Liver (tissue), 9 donors: ENCODE data around the gene FAM234B. TPM values are rescaled to one million over a fixed set of nuclear protein-coding genes. Genes with fewer than 3 reads are reported as not detected.

Source experiments
- DNase-seq: peaks from one replicate; pipeline ENCODE4 v3.0.0-alpha.2; 2017; ENCODE audit warnings: low spot score
- H3K27ac ChIP-seq, 2 donors: one replicate each; pipeline ENCODE4 v1.7.0; 2013; ENCODE audit warnings: inconsistent platforms in 2 of 2, low read length in 2 of 2, control low read depth in 1 of 2, low read depth in 1 of 2, mild to moderate bottlenecking in 1 of 2
- H3K27me3 ChIP-seq, 4 donors: one replicate each; pipeline versions ENCODE4 v1.6.1 to v1.7.0; 2013; ENCODE audit warnings: low read length in 3 of 4, inconsistent platforms in 1 of 4, mild to moderate bottlenecking in 1 of 4, moderate library complexity in 1 of 4; ENCODE audit not compliant: control insufficient read depth in 4 of 4, insufficient read depth in 4 of 4
- H3K36me3 ChIP-seq, 4 donors: one replicate each; pipeline versions ENCODE4 v1.6.1 to v1.7.0; 2013; ENCODE audit warnings: low read length in 3 of 4, mild to moderate bottlenecking in 3 of 4, low read depth in 1 of 4, moderate library complexity in 1 of 4; ENCODE audit not compliant: control insufficient read depth in 4 of 4, insufficient read depth in 3 of 4
- H3K4me1 ChIP-seq, 4 donors: one replicate each; pipeline versions ENCODE4 v1.6.1 to v1.7.0; 2013; ENCODE audit warnings: low read length in 3 of 4, mild to moderate bottlenecking in 3 of 4, moderate library complexity in 1 of 4; ENCODE audit not compliant: control insufficient read depth in 4 of 4, insufficient read depth in 4 of 4
- H3K4me3 ChIP-seq, 3 donors: one replicate each; pipeline versions ENCODE4 v1.6.1 to v1.7.0; 2013; ENCODE audit warnings: low read length in 3 of 3, control low read depth in 1 of 3, low read depth in 1 of 3, mild to moderate bottlenecking in 1 of 3
- H3K9ac ChIP-seq, 2 donors: one replicate each; pipeline ENCODE4 v1.7.0; 2013; ENCODE audit warnings: low read length in 2 of 2, mild to moderate bottlenecking in 2 of 2, moderate library complexity in 2 of 2, control low read depth in 1 of 2, low read depth in 1 of 2
- H3K9me3 ChIP-seq, 4 donors: one replicate each; pipeline versions ENCODE4 v1.6.1 to v1.7.0; 2013; ENCODE audit warnings: low read length in 3 of 4; ENCODE audit not compliant: control insufficient read depth in 4 of 4
- ATF3 ChIP-seq: IDR thresholded peaks from 2 replicates; pipeline ENCODE4 v1.6.1; 2016; ENCODE audit warnings: antibody characterized with exemption
- CTCF ChIP-seq: fragments of 150-350 bp; IDR thresholded peaks from 2 replicates; pipeline ENCODE4 v1.5.1; 2017; ENCODE audit warnings: improper control_type of control experiment, low read depth, low read length; ENCODE audit not compliant: missing input control
- EGR1 ChIP-seq, 2 donors: IDR thresholded peaks; 2 replicates each; pipeline ENCODE4 v1.6.1; 2016 to 2018; ENCODE audit warnings: antibody characterized with exemption in 2 of 2, low read depth in 2 of 2
- FOXA1 ChIP-seq: IDR thresholded peaks from 2 replicates; pipeline ENCODE4 v1.6.1; 2016; ENCODE audit warnings: antibody characterized with exemption
- HNF4A ChIP-seq, 2 donors: conservative IDR thresholded peaks; 2 replicates each; pipeline ENCODE4 v1.6.1; 2016; ENCODE audit warnings: antibody characterized with exemption in 2 of 2, mild to moderate bottlenecking in 2 of 2
- HNF4G ChIP-seq: IDR thresholded peaks from 2 replicates; pipeline ENCODE4 v1.6.1; 2016; ENCODE audit warnings: antibody characterized with exemption
- JUND ChIP-seq, 2 donors: IDR thresholded peaks; 2 replicates each; pipeline ENCODE4 v1.6.1; 2016; ENCODE audit warnings: antibody characterized with exemption in 2 of 2
- MAX ChIP-seq: IDR thresholded peaks from 2 replicates; pipeline ENCODE4 v1.6.1; 2016; ENCODE audit warnings: antibody characterized with exemption
- NR2F2 ChIP-seq: IDR thresholded peaks from 2 replicates; pipeline ENCODE4 v1.6.1; 2016; ENCODE audit warnings: antibody characterized with exemption
- RAD21 ChIP-seq, 2 donors: IDR thresholded peaks; 2 replicates each; pipeline ENCODE4 v1.6.1; 2016; ENCODE audit warnings: antibody characterized with exemption in 2 of 2, mild to moderate bottlenecking in 2 of 2
- RXRA ChIP-seq, 2 donors: IDR thresholded peaks; 2 replicates each; pipeline ENCODE4 v1.6.1; 2017 to 2018; ENCODE audit warnings: antibody characterized with exemption in 2 of 2, mild to moderate bottlenecking in 1 of 2
- TAF1 ChIP-seq: conservative IDR thresholded peaks from 2 replicates; pipeline ENCODE4 v1.6.1; 2016; ENCODE audit warnings: antibody characterized with exemption, mild to moderate bottlenecking
- YY1 ChIP-seq: IDR thresholded peaks from 2 replicates; pipeline ENCODE4 v1.6.1; 2016; ENCODE audit warnings: antibody characterized with exemption, mild to moderate bottlenecking
- ZBTB33 ChIP-seq: IDR thresholded peaks from 2 replicates; pipeline ENCODE4 v1.6.1; 2016; ENCODE audit warnings: antibody characterized with exemption
- WGBS: extraction: QIAGEN DNeasy Blood & Tissue Kit; methylation state at CpG from one replicate; pipeline ENCODE4 v1.1.7; 2013; 5-methylcytosine and 5-hydroxymethylcytosine counted together
- polyA plus RNA-seq, 2 donors: library from polyadenylated mRNA; stranded (reverse) in 1 of 2; unstranded in 1 of 2; fragments of 200-250 nt in 1 of 2; fragments of >200 nt in 1 of 2; fragmentation: Nextera tagmentation in 1 of 2; extraction: Ambion mirVana in 1 of 2; gene quantifications; one replicate each; pipeline versions ENCODE4 v1.2.1 to v1.2.3, GENCODE V29; 2013 to 2015
- total RNA-seq, 2 donors: library from RNA; depleted of rRNA; stranded (reverse); fragments of >200 nt; gene quantifications; one replicate each; pipeline ENCODE4 v1.2.3, GENCODE V29; 2014
- donor health status: healthy.
- donor health status: healthy.
- donor health status: healthy.
- donor health status: healthy.
- donor health status: healthy.

FAM234B gene
- total and polyA plus RNA-seq, 4 donors, result 1.7 to 8.0 (median 3.2) TPM

DNA sequence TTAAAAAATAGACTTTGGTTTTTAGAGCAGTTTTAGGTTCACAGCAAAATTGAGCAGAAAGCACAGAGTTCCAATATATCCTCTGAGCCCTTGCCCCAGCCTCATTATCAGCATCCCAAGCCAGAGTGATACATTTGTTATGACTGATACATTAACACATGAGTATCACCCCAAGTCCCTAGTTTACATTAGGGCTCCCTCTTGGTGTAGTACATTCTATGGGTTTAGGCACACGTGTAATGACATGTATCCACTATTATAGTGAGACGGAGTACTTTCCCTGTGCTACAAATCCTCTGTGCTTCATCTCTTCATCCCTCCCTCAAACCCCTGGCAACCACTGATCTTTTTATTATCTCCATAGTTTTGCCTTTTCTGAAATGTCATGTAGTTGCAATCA, 81.8 kb downstream of the FAM234B start:
- Histone ChIP-seq H3K9ac (no peak overlapping the region), H3K9me3 (no peaks in the 10 kb centered on the region), H3K4me1 (no peaks in the 10 kb centered on the region), H3K4me3 (no peak overlapping the region), H3K36me3 (no peaks in the 10 kb centered on the region), H3K27ac (no peak overlapping the region), H3K27me3 (no peaks in the 10 kb centered on the region)
- TF ChIP-seq HNF4G, result no peak
- TF ChIP-seq TAF1, result no peak
- no peak for TF ChIP-seq RAD21 (IDR thresholded peaks at IDR 0.05)
- no peak for TF ChIP-seq FOXA1
- DNase-seq, result no peak
- WGBS, result 96% methylated on average over 2 of the region's 2 CpGs

DNA sequence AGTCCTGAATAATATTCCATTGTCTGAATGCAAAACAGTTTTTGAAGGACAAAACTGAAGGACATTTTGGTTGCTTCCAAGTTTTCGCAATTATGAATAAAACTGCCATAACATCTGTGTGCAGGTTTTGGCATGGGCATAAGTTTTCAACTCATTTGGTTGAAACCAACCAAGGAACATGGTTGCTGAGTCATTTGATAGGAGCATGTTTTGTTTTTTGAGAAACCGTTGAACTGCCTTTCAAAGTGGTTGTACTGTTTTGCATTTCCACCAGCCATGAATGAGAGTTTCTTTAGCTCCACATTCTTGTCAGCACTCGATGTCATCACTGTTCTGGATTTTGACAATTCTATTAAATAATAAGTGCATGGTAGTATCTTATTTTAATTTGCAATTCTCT, 82.3 kb downstream of the FAM234B start:
- H3K27me3 ChIP-seq, result no peaks in the 10 kb centered on the region
- H3K9ac ChIP-seq, result no peak overlapping the region
- TF ChIP-seq ZBTB33 (no peak), HNF4G (no peak), MAX (no peak), RXRA (IDR thresholded peaks at IDR 0.05) (no peak), FOXA1 (no peak), JUND (IDR thresholded peaks at IDR 0.05) (no peak)
- H3K4me3 ChIP-seq, result no peak overlapping the region
- no peaks in the 10 kb centered on the region for H3K9me3 ChIP-seq
- no peaks in the 10 kb centered on the region for H3K36me3 ChIP-seq
- 90% methylated on average over 3 of the region's 3 CpGs for WGBS
- H3K4me1 ChIP-seq, result no peaks in the 10 kb centered on the region
- H3K27ac ChIP-seq, result no peak overlapping the region
- no peak for DNase-seq

GRCh38 chr12:13127444-13127843, 83.3 kb downstream of the FAM234B start:
- H3K27me3 ChIP-seq, result no peaks in the 10 kb centered on the region
- no peak overlapping the region for H3K4me3 ChIP-seq
- no peak overlapping the region for H3K27ac ChIP-seq
- TF ChIP-seq HNF4G, result no peak
- H3K4me1 ChIP-seq, result no peaks in the 10 kb centered on the region
- H3K36me3 ChIP-seq, result no peaks in the 10 kb centered on the region
- WGBS, result 54% methylated on average over 5 of the region's 5 CpGs
- H3K9me3 ChIP-seq, result no peaks in the 10 kb centered on the region
- no peak overlapping the region for H3K9ac ChIP-seq
- DNase-seq, result no peak

DNA sequence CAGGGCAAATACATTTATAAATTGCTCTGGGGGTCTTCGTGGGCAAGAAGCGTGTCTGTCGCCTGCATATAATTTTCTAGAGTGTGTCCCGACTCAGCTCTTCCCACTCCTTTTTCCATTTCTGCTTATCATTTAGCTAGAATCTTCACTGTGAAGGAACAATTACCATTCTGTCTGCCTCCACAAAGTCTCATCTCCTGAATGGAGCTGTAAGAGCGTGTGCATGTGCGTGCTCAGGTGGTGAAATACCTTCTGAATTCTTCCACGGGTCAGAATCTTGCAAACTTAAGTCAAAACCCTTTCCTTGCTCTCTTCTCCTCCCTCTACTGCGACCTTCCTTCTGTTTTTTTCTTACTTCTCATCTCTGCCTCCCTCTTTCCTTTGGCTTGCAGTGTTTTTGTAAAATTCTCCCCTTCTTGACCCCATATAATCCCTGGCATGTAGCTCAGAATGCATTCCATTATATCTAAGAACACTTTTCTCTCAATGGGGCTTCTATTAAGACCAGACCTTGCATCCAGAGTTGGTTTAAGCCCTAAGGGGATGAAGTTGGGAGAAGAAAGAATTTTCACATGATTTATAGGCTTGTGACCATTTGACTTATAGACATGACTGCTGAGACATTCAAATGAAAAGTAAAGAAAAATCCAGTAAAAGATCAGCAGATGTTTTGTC, 84.2 kb downstream of the FAM234B start:
- no peaks in the 10 kb centered on the region for H3K4me1 ChIP-seq
- H3K27me3 ChIP-seq, result no peaks in the 10 kb centered on the region
- DNase-seq, result no peak
- TF ChIP-seq EGR1 (IDR thresholded peaks at IDR 0.05; ENCODE audit: low read depth in 2 of 2) (no peak), HNF4G (no peak), YY1 (no peak), TAF1 (no peak), JUND (IDR thresholded peaks at IDR 0.05) (no peak), ATF3 (no peak), NR2F2 (no peak), HNF4A (conservative IDR thresholded peaks at IDR 0.05) (no peak), RAD21 (IDR thresholded peaks at IDR 0.05) (no peak), FOXA1 (no peak), ZBTB33 (no peak), CTCF (no peak), RXRA (IDR thresholded peaks at IDR 0.05) (no peak)
- no peak overlapping the region for H3K4me3 ChIP-seq
- 93% methylated on average over 8 of the region's 8 CpGs for WGBS
- no peak overlapping the region for H3K27ac ChIP-seq
- no peaks in the 10 kb centered on the region for H3K36me3 ChIP-seq
- H3K9ac ChIP-seq, result no peak overlapping the region
- H3K9me3 ChIP-seq, result no peaks in the 10 kb centered on the region
